DMS79 treated with DMSO at 0.1 percent for 48 hours (cell line): ENCODE measurements around the gene WDR48.

ENCODE experiments used
- DNase-seq: peaks from one replicate; lab custom pipeline; 2025; lab: John Stamatoyannopoulos, UW

WDR48 gene

GRCh38 chr3:39140341-39140971 lies 88.6 kb downstream of the WDR48 start:
- DNase-seq = no peak

DNA sequence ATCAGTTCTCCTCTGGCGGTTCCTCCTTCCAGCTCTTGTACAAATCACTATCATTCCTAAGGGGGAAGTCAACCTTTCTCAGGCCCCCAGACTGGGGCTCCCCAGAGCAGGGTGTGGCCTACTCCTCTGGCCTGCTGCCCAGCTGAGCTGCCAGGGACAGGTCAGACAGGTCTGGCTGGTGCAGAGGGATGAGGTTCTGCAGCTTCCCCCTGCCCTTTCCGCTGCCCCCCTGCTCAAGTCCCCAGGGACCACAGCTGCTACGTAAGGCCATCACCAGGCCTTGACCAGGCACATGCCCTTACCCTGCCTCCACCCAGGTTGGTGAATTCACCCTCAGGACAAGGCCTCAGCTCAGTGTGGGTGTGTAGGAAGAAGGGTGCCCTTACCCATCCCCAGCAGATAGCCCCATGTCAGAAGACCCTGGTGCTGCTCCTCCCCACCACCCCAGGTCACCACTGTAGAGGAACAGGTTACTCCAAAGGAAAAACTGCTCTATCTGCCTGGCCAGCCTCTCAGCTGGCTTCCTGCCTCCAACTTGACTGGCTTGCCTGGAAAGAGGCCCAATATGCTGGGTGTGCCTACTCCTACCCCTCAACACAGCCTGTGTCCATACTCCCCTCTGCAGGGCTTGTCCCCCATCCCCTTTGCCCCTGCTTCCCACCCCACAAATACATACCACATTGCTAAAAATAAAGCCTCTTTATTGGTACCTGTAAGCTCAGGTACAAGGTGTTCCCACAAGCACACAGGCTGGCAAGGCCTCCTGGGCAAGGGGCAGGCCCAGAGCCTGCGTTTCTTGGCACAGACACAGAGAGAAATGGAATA lies 89.6 kb downstream of the WDR48 start:
- peak; percentile 17 for DNase-seq

GRCh38 chr3:39142067-39142466 lies 90.3 kb downstream of the WDR48 start:
- DNase-seq = peak; percentile 17

DNA sequence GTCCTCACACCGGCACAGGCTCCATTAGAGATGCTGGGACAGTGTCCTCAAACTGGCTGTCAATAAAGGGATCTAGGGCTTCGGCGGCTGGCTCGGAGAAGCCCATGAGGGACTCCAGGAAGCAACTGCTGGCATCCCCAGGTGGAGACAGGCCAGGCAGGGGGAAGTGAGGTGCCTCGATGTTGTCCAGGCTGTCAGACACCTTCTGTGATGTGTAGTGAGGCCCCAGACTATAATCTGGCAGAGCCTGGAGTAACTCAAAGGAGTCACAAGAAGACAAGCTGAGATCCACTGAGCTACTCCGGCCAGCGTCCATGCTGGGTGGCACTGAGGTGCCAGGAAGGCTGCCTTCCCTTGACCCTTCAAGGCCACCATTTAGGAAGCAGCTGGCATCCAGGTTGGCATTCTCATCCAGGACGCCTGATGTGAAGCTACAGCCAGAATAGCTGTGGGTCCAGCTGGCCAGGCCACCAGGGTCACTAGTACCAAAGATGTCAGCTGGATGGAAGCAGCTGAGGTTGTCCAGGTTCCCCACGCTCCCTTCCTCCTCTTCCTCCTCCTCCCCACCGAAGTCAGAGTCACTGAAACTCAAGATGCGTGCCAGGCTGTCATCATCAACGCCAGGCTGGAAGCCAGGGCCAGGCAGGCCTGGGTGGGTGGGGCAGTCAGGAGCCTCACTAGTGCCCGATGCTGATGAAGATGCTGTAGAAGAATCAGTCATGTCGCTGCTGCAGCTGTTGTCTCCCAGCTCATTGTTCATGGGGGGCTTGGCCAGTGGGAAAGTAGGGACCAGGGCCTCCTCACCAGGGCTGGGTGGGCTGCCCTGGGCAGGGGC lies 91.5 kb downstream of the WDR48 start:
- DNase-seq = no peak

DNA sequence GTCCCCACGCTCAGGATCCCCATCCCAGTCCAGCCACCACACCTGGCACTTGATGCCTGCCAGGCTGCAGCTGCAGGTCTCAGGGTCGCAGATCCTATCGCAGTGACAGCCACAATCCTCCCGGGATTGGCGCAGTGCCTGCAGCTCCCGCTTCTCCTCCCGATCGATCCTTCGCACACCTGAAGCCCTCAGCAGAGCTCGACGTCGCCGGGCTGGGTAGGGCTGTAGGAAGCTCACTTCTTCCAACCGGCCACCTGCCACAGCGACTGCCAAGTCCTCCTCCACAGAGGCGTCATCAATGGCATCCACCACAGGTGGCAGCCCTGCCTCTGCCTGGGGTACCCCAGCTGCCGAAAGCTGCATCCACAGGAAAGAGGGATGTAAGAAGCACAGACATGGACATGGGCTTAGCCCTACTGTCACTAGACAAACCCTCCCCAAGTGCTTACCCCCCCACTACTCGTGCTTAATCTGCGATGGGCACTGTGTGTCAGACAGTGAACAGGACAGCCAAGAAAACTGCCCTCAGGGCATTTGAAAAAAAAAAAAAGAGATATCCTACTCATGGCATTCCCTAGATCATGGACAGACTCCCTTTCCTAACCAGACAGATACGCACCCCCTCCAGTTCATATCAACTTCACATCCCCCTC lies 92.4 kb downstream of the WDR48 start:
- peak; percentile 41 for DNase-seq

DNA sequence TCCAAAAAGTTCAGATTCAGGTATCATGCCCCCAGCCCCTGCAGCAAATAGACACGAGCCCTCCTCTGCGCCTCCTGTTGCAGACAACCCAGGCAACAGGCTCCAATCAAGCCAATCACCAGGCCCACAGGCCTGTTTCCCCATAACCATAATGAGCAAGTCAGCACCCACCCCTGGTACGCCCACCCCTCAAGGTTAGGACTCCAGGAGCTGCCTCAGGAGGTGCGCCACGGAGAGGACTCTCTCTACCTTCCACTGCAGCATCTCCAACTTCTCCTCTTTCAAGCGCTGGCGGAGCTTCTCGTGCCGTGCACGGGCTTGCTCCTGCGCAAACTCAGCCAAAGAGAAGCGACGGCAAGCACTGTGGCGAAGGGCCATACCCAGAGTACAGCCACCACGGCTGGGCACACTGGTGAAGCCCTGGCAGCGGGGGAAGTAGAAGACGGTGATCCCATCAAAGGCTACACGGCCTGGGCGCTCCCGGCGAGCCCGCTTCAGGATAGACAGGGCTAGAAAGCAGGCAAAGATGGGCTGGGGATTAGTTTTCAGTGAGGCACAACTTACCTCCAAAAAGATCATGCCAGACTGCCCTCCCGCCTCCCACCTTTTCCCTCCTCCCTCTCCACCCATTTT lies 93.0 kb downstream of the WDR48 start:
- no peak for DNase-seq

GRCh38 chr3:39146083-39146501 lies 94.3 kb downstream of the WDR48 start:
- DNase-seq = no peak
